Stimulated activated CD4-positive, alpha-beta T cell treated with anti-CD3 and anti-CD28 coated beads, Interleukin-2, amount 100 ng/mL, for 48 hours (primary cell): Measurements from ENCODE around the gene RCAN2.

Experiments
- DNase-seq, 2 donors: peaks; one replicate each; pipeline ENCODE4 v3.0.0-alpha.2; 2020

Gene RCAN2

GRCh38 chr6:46329568-46329967 is 161.7 kb downstream of the RCAN2 start:
- DNase-seq: no peak

DNA sequence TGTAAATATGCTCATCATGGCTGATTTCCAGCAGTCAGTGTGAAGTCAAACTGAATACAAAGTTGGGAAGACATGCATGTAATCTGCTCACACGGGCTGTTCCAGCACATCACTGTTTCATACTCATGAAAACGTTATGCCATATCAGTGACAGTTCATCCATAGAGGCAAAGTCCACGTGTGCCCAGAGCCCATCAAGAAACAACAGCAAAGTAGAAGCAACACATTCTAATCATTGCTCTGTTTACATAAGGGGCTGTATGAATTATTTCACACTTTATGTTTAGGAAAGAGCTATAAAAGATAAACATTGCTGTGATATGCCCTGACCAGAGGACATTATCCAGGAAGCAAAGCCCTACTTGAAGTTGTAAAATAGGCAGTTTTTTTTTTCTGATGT is 163.5 kb downstream of the RCAN2 start:
- no peak for DNase-seq

DNA sequence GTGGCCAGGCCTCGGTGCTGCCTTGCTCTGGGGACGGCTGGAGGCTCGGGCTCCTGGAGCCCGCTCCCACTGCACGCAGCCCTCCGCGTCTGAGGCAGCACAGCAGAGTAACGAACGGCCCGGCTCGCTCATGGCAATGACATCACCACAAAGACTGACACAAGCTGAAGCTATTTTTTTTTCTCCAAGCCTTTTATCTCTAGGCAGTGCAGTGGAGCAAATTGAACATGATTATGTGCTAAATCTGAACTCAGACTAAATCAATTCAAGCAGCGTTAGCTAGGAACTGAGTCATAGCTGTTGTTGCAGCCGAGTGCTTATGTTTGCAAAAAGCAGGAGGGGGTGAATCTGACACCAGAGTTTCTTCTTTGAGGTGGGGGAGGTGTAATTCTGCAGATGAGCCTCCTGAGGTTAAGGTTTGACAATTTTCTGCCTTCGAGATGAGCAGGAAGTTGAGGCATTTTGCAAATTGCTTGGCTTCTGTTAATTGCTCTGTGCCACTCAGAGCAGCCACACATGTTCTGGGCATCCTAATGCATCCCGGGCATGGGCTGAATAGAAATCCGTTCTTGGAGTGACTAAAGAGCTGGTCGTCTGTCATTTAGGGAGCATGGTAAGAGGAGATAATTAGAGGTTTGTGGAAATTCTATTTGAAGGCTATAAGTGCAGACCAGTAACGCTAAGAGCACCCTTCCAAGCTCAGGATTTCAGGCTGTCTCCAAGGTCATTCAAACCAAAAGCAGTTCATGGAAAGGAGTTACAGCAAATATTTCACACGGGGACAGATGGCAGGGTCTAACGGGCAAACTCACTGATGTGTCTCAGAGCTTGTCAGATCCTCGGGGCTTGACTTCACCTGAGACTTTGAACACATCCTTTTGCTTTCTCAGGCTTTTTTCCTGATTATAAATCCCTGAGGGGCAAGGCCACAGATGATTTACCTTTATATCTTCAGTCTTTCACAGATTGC is 165.4 kb downstream of the RCAN2 start:
- no peak for DNase-seq

DNA sequence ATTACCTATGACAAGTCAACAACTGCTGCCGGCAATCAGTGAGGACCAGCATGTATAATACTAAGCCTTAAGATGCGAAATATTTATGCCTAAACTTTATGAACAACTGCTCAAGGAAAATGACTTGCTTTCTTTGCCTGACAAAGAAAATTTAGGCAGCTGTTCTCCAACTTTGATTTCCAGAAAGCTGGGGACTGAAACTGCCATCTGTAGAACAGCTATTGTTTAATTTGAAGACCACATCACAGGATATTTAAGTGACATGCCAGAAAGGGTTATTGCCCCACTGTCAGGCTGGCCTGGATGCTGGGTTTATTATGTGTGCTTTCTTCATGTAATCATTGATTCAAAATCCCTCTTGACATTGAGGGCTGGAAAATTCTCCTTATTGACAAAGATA is 166.5 kb downstream of the RCAN2 start:
- no peak for DNase-seq

DNA sequence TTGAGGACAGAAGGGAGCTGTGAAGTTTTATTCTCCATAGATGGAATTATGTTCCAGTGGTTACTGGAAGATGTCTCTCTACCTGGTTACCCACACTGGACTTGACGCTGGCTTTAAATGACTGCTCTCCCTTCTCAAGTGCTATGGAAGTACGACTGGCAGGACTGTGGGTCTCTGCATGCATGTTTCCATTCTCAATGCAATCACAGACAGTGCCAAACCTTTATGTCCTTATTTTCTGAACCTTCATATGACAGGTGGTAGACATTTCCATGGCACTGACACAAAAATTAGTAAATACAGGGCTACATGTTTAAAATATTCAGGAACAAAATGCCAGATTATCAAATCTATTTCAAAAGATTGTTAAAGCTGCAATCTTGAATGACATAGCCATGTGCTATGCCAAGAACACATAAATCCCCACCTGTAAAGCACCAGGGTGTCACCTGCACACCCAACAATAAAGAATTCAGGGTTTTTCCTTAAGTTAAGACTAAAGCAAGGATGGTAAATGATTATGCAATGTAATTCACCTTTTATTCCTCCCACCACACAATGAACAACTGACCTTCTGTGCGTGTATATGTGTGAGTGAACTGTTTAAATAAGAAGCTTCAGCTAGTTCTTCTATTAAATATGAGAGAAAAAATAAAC is 167.2 kb downstream of the RCAN2 start:
- no peak for DNase-seq

DNA sequence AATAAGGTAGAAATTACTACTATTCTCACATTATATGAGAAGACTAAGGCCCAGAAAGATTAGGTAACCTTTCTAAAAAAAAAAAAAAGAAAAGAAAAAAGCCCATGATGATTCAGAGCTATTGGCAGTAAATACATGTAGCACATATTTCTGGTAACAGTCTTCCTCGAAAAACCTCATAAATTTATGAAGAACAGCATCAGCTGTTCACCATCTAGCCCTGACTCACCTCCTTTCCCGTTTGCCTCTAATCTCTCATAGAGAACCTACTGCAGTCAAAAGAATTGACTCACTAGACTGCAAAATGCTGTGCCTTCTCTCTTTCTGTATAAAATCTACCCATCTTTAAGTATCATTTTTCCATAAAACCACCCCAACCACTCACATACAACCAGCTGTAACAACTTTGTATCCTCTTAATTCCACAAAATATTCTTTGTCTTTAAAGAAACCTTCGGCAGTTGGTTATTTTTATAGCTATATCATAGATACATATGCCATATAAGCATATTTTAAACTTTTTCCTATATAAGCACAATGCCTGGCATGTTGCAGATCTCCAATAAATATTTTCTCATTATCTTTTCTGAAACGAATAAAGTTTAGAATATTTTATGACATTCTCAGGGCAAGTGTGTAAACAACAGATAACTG is 167.8 kb downstream of the RCAN2 start:
- no peak for DNase-seq

- DNase-seq: no peak
Measured at GRCh38 chr6:46320505-46320904, 170.7 kb downstream of the RCAN2 start.

- no peak for DNase-seq
Measured at GRCh38 chr6:46315589-46315988, 175.7 kb downstream of the RCAN2 start.

GRCh38 chr6:46312654-46313053 is 178.6 kb downstream of the RCAN2 start:
- no peak for DNase-seq

DNA sequence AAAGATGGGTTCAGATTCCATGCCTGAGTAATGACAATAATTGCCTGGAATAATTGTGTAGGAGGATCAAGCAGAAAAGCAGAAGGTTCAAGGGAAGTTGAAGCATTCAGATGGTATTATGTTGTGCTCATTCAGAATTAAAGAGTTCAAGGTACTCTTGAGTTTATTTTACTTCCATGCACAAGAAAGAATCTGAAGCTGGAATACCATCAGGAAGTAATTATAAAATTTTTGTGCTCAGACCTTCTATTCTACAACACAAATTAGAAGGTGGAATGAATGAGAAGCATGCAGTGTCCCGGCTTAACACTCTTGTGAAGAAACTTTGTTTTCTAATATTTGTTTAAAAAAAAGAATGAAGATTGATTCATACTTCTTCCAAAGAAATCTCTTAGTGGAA is 181.1 kb downstream of the RCAN2 start:
- DNase-seq: no peak

DNA sequence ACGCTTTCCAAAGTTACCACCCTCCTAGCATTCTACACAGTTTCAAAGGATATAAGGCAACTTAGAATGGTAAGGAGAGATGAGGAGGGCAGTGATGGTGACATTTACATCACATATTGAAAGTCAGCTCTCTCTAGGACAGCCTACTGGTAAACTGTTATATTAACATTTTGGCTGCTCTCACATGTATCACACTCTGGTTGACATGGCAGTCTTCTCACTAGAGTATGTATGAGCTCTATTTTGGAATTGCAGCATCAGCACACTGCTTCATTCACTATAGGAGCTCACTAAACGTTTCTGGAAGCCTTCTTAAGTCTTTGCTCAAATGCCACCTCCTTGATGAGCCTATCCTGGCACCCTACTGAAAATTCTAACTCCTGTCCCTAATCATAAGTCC is 184.8 kb downstream of the RCAN2 start:
- DNase-seq: no peak

DNA sequence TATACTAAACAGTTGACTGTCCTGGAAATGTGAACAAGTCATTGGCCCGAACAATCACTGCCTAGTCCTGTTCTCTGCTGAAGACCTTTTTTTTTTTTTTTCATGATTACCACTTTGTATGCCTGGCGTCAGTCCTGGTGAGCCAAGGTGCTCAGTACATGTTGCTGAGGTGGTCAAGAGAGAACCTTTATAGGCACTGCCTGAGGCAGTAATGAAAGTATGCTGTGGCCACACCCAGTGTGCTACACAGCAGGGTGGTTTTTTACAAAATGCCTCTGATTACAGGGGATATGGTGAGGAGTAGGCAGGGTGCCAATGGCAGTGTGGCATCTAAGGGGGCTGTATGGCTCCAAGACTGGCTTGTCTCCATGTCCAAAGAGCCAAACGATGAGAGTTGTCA is 185.4 kb downstream of the RCAN2 start:
- DNase-seq: no peak

DNA sequence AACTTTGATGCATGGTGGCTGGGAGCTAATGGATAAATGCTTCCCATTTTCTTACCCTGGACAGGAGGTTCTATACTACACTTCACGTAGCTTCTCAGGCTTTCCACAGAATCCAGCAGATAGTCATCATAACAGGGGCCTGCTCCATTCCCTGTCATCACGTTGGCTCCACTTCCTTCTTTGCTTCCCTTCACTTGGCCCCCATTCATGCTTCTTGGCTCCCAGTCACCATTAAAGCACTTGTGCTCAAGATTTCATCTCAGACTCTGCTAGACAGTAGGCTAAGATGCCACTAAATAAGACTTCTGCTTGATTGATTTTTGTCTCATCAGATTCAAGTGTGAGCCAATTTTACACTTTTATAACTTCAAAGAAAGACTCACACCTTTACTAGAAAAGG is 186.0 kb downstream of the RCAN2 start:
- no peak for DNase-seq

DNA sequence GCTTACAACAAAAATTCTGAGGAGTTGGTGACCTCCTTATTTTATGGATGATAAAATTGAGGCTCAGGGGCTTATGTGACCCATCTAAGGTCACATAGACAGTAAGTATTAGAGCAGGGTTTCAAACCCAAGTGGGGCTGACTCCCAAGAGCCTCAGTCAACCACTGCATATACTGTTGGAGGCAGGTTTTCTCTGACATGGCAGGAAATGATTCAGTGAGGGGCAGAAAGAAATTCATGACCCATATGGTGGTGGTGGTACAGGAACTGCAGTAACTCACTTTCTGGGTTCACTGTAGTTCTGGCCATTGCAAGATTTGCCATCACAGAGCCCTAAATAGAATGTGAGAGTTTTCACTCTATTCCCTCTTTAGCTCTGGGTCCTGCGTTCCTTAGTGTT is 188.4 kb downstream of the RCAN2 start:
- no peak for DNase-seq

DNA sequence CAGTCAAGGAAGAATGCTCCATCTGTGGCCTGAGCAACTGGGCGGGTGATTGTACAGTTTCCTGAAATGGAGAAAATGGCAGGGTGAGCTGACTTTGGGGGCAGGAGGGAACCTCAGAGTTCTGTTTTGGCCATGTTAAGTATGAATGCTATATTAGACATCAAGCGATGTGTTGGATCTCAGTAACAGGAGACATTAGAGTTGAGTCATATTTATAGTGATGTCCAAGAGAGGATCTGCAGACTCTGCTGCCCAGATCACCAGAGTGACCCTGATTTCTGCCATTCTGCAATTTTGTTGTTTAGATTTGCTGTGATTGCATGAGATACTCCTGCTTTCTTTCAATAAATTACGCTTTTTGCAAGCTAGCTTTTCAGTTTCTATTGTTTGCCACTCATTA is 189.1 kb downstream of the RCAN2 start:
- no peak for DNase-seq

GRCh38 chr6:46299253-46299652 is 192.0 kb downstream of the RCAN2 start:
- no peak for DNase-seq

- no peak for DNase-seq
Measured at GRCh38 chr6:46296586-46296985, 194.7 kb downstream of the RCAN2 start.

- DNase-seq: no peak
Measured at GRCh38 chr6:46293641-46294316, 197.5 kb downstream of the RCAN2 start.

- no peak for DNase-seq
Measured at GRCh38 chr6:46291880-46292279, 199.4 kb downstream of the RCAN2 start.

DNA sequence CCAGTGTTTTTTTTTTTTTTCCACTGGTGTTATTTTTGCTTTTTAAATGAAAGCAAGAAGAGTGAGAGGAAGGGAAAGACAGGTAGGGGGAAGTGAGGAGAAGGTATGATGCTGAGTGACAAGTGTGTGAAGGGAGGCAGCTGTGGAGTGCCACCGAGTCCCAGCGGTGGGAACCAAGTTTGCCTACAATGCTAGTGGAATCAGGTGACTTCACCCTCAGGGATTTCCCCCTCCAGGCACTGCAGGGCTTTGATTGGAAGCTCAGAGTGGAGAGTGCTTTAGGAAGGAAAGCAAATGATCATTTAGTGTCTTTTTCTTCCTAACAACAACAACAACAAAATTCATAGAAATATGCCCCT is 200.0 kb downstream of the RCAN2 start:
- no peak for DNase-seq

GRCh38 chr6:46290421-46291274 is 200.6 kb downstream of the RCAN2 start:
- DNase-seq: no peak

DNA sequence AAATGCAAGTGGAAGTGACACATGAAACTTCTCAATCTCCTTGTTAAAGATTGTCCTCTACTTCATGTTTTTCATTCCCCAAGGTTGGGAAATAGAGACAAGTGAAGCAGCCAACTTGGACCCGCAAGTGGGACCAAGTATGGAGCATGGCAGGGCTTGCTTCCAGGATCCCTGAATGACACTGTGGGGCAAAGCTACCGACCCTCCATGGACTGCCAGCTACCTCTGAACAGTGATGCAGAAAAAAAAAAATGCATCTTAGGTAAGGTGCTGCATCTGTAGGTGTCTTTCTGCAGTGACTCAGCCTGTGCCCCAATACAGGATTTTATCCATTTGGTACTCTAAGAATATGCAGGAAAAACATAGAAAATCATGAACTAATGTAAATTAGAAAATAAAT is 201.4 kb downstream of the RCAN2 start:
- DNase-seq: no peak
